GM23338 (cell line): Measurements from ENCODE around the gene PPP2R3B. TPM values are rescaled to one million over a fixed set of nuclear protein-coding genes. Genes with fewer than 3 reads are reported as not detected.
A peak's percentile ranks its signal among the peaks of the same experiment; 100 is the strongest.

Experiments
- ATAC-seq: fragments of 200-7000 bp; cut with Tn5 transposase; 3 replicates; pipeline ENCODE4 v1.9.1; 2020
- DNase-seq: peaks from one replicate; pipeline ENCODE4 v3.0.0-alpha.2; 2015; ENCODE audit warnings: low spot score
- H2AFZ ChIP-seq: fragments of 200-600 bp; sonication (generic); 2 replicates; pipeline ENCODE4 v1.8.0; 2016; ENCODE audit warnings: antibody characterized with exemption, mild to moderate bottlenecking, moderate library complexity
- H3F3A ChIP-seq: fragments of 200-600 bp; sonication (generic); replicated peaks from 2 replicates; pipeline ENCODE4 v1.8.0; 2017; ENCODE audit warnings: antibody characterized with exemption, mixed run types, low read depth
- H3K27ac ChIP-seq: fragments of 200-600 bp; sonication (generic); 2 replicates; pipeline ENCODE4 v1.6.1; 2016; ENCODE audit warnings: low read depth
- H3K27me3 ChIP-seq: fragments of 200-600 bp; sonication (generic); 2 replicates; pipeline ENCODE4 v1.8.0; 2016; ENCODE audit warnings: mild to moderate bottlenecking, mixed run types, moderate library complexity; ENCODE audit not compliant: insufficient read depth
- H3K36me3 ChIP-seq: fragments of 200-600 bp; sonication (generic); 2 replicates; pipeline ENCODE4 v1.8.0; 2016; ENCODE audit warnings: mild to moderate bottlenecking; ENCODE audit not compliant: insufficient read depth
- H3K4me1 ChIP-seq: fragments of 200-600 bp; sonication (generic); 2 replicates; pipeline ENCODE4 v1.8.0; 2016; ENCODE audit warnings: mild to moderate bottlenecking, moderate library complexity; ENCODE audit not compliant: insufficient read depth
- H3K4me2 ChIP-seq: fragments of 200-600 bp; sonication (generic); 2 replicates; pipeline ENCODE4 v1.7.1; 2017; ENCODE audit warnings: mixed run types
- H3K4me3 ChIP-seq: fragments of 200-600 bp; sonication (generic); 2 replicates; pipeline ENCODE4 v1.6.1; 2016; ENCODE audit warnings: mixed run types
- H3K79me2 ChIP-seq: fragments of 200-600 bp; sonication (generic); replicated peaks from 2 replicates; pipeline ENCODE4 v1.8.0; 2017; ENCODE audit warnings: mild to moderate bottlenecking; ENCODE audit not compliant: insufficient read depth
- H3K9me2 ChIP-seq: fragments of 200-600 bp; sonication (generic); 2 replicates; pipeline ENCODE4 v1.8.0; 2017; ENCODE audit not compliant: insufficient read depth
- H4K20me1 ChIP-seq: fragments of 200-600 bp; sonication (generic); replicated peaks from 2 replicates; pipeline ENCODE4 v1.8.0; 2017; ENCODE audit warnings: mild to moderate bottlenecking; ENCODE audit not compliant: insufficient read depth
- H3K27ac Mint-ChIP-seq: 2 replicates; pipeline ENCODE4 v1.8.0; 2020; ENCODE audit warnings: inconsistent platforms, mild to moderate bottlenecking, moderate library complexity, mixed read lengths
- H3K27me3 Mint-ChIP-seq: 3 replicates; pipeline ENCODE4 v1.8.0; 2022; ENCODE audit warnings: low read depth, mild to moderate bottlenecking, moderate library complexity, mixed read lengths, inconsistent platforms; ENCODE audit not compliant: insufficient read depth, poor library complexity
- H3K36me3 Mint-ChIP-seq: 3 replicates; pipeline ENCODE4 v1.8.0; 2021; ENCODE audit warnings: low read depth, mild to moderate bottlenecking, inconsistent platforms, moderate library complexity, mixed read lengths
- H3K4me1 Mint-ChIP-seq: 3 replicates; pipeline ENCODE4 v1.8.0; 2020; ENCODE audit warnings: mild to moderate bottlenecking, inconsistent platforms, mixed read lengths
- H3K4me3 Mint-ChIP-seq: 3 replicates; pipeline ENCODE4 v1.8.0; 2021; ENCODE audit warnings: moderate library complexity, mild to moderate bottlenecking, inconsistent platforms, mixed read lengths
- H3K9me3 Mint-ChIP-seq: 3 replicates; pipeline ENCODE4 v1.8.0; 2020; ENCODE audit warnings: moderate library complexity, mild to moderate bottlenecking, inconsistent platforms, mixed read lengths
- CREB1 ChIP-seq: fragments of 250-450 bp; sonication (Bioruptor Pico); IDR thresholded peaks from 2 replicates; pipeline ENCODE4 v1.5.0; 2020; ENCODE audit warnings: low read depth, mild to moderate bottlenecking, moderate library complexity
- CTCF ChIP-seq, 2 experiments: fragments of 200-600 bp in 1 of 2; sonication (generic) in 1 of 2; conservative IDR thresholded peaks; 2 replicates each; pipeline versions ENCODE4 v1.5.1 to v1.6.1; 2016 to 2017; ENCODE audit warnings: antibody characterized with exemption in 2 of 2, low read depth in 2 of 2, mild to moderate bottlenecking in 2 of 2, moderate library complexity in 1 of 2
- ETS1 ChIP-seq: IDR thresholded peaks from 2 replicates; pipeline ENCODE4 v1.6.1; 2016; ENCODE audit warnings: antibody characterized with exemption
- EZH2 ChIP-seq: fragments of 200-600 bp; sonication (generic); IDR thresholded peaks from one replicate; pipeline ENCODE4 v1.8.0; 2017; ENCODE audit warnings: antibody characterized with exemption, mild to moderate bottlenecking, low read depth; ENCODE audit not compliant: unreplicated experiment
- EZH2phosphoT487 ChIP-seq: fragments of 200-600 bp; sonication (generic); IDR thresholded peaks from one replicate; pipeline ENCODE4 v1.8.1; 2018; ENCODE audit warnings: antibody characterized with exemption; ENCODE audit not compliant: unreplicated experiment
- JUNB ChIP-seq: IDR thresholded peaks from one replicate; pipeline ENCODE4 v1.6.1; 2016; ENCODE audit warnings: antibody characterized with exemption; ENCODE audit not compliant: unreplicated experiment
- POLR2AphosphoS5 ChIP-seq: IDR thresholded peaks from 2 replicates; pipeline ENCODE4 v1.6.1; 2016; ENCODE audit warnings: antibody characterized with exemption, low read depth
- ZNF331 ChIP-seq: fragments of 250-450 bp; sonication (Bioruptor Pico); IDR thresholded peaks from 2 replicates; pipeline ENCODE4 v1.5.0; 2020; ENCODE audit warnings: low read depth, mild to moderate bottlenecking, moderate library complexity
- polyA plus RNA-seq: library from polyadenylated mRNA; unstranded; fragments of >200 nt; fragmentation: Nextera tagmentation; extraction: Ambion mirVana; gene quantifications from 2 replicates; pipeline ENCODE4 v1.2.1, GENCODE V29; 2016
- total RNA-seq: library from RNA; depleted of rRNA; stranded (reverse); fragments of >200 nt; shearing (Covaris generic); gene quantifications from 2 replicates; pipeline ENCODE4 v1.2.3, GENCODE V29; 2014

PPP2R3B gene
- total and polyA plus RNA-seq, 2 experiments from 2014 or later, result 50.1 to 104 TPM

- Histone ChIP-seq H3K4me3 (peak overlapping the region; percentile 83), H2AFZ (no peak overlapping the region), H3K36me3 (no peaks in the 10 kb centered on the region), H3K9me2 (no peaks in the 10 kb centered on the region), H3K4me1 (peaks cover 23% of the 10 kb centered on the region), H3K27ac (no peak overlapping the region), H3K27me3 (peaks cover 22% of the 10 kb centered on the region), H4K20me1 (peaks cover 17% of the 10 kb centered on the region), H3K4me2 (peak overlapping the region; percentile 87), H3F3A (0 out of 2 replicates have a peak, but pooled peaks cover 13% of the 10 kb centered on the region), H3K79me2 (peaks cover 63% of the 10 kb centered on the region)
- H3K36me3 Mint-ChIP-seq, result peaks cover 3% of the 10 kb centered on the region; the same call in 1 of the 3 replicates
- H3K4me3 Mint-ChIP-seq, result peak overlapping the region; percentile 80
- peaks cover 18% of the 10 kb centered on the region for H3K27me3 Mint-ChIP-seq
- peaks cover 30% of the 10 kb centered on the region for H3K4me1 Mint-ChIP-seq
- TF ChIP-seq ZNF331 (CRISPR knock-in tag) (no peak), POLR2AphosphoS5 (no peak), JUNB (no peak), ETS1 (no peak), CTCF (conservative IDR thresholded peaks at IDR 0.05; ENCODE audit: low read depth in 2 of 2) (no peak), EZH2phosphoT487 (no peak)
- peak; percentile 35 for DNase-seq
- no peak overlapping the region for H3K27ac Mint-ChIP-seq
- no peak for ATAC-seq
- no peaks in the 10 kb centered on the region; the same call in 2 of the 3 replicates for H3K9me3 Mint-ChIP-seq
Measured at GRCh38 chrX:375181-376036, 11.3 kb downstream of the PPP2R3B start.

- peaks cover 17% of the 10 kb centered on the region for H4K20me1 ChIP-seq
- H3K9me2 ChIP-seq, result no peaks in the 10 kb centered on the region
- H3K4me1 Mint-ChIP-seq, result peaks cover 30% of the 10 kb centered on the region
- peaks cover 21% of the 10 kb centered on the region for H3K27me3 Mint-ChIP-seq
- peaks cover 22% of the 10 kb centered on the region for H3K27me3 ChIP-seq
- H3K4me2 ChIP-seq, result peak overlapping the region; percentile 87
- TF ChIP-seq CREB1 (CRISPR knock-in tag), result no peak
- no peak for TF ChIP-seq EZH2
- no peak for TF ChIP-seq POLR2AphosphoS5
- TF ChIP-seq ETS1, result no peak
- no peak overlapping the region for H3K27ac Mint-ChIP-seq
- DNase-seq (no peak), ATAC-seq (no peak; the same call in 2 of the 3 replicates)
- H3K79me2 ChIP-seq, result peaks cover 63% of the 10 kb centered on the region
- H3F3A ChIP-seq, result 0 out of 2 replicates have a peak, but pooled peaks cover 9% of the 10 kb centered on the region
- peaks cover 3% of the 10 kb centered on the region; the same call in 1 of the 3 replicates for H3K36me3 Mint-ChIP-seq
- H3K27ac ChIP-seq, result no peak overlapping the region
- H3K36me3 ChIP-seq, result no peaks in the 10 kb centered on the region
- peak overlapping the region; percentile 83 for H3K4me3 ChIP-seq
- H2AFZ ChIP-seq, result no peak overlapping the region
- peaks cover 23% of the 10 kb centered on the region for H3K4me1 ChIP-seq
- peak overlapping the region; percentile 80 for H3K4me3 Mint-ChIP-seq
- no peaks in the 10 kb centered on the region; the same call in 2 of the 3 replicates for H3K9me3 Mint-ChIP-seq
Measured at GRCh38 chrX:374596-374995, 12.1 kb downstream of the PPP2R3B start.
